Body of pancreas (tissue), 4 donors: Measurements from ENCODE around the gene CRP. TPM values are rescaled to one million over a fixed set of nuclear protein-coding genes. Genes with fewer than 3 reads are reported as not detected.

Experiments used
- ATAC-seq: fragments of 150-250 bp; one replicate; pipeline ENCODE4 v1.9.1; 2016
- DNase-seq, 4 donors: peaks; one replicate each; pipeline ENCODE4 v3.0.0-alpha.2; 2019
- H3K27ac ChIP-seq, 4 donors: fragments of 200-600 bp; sonication (generic); 1 replicate in 3 of 4; 2 replicates in 1 of 4; pipeline versions ENCODE4 v1.5.1 to v1.6.1; 2016 to 2019; ENCODE audit warnings: mild to moderate bottlenecking in 1 of 4, mixed read lengths in 1 of 4, moderate library complexity in 1 of 4
- H3K27me3 ChIP-seq, 2 donors: fragments of 200-600 bp; sonication (generic); one replicate each; pipeline ENCODE4 v1.6.0; 2016; ENCODE audit warnings: mild to moderate bottlenecking in 1 of 2
- H3K36me3 ChIP-seq, 2 donors: fragments of 200-600 bp; sonication (generic); replicated peaks in 1 of 2; 2 replicates each; pipeline ENCODE4 v1.5.1; 2016; ENCODE audit warnings: low read depth in 2 of 2; ENCODE audit not compliant: insufficient read depth in 1 of 2
- H3K4me1 ChIP-seq: fragments of 200-600 bp; sonication (generic); one replicate; pipeline ENCODE4 v1.6.0; 2016
- H3K4me3 ChIP-seq, 2 donors: fragments of 200-600 bp; sonication (generic); 1 replicate in 1 of 2; 2 replicates in 1 of 2; pipeline ENCODE4 v1.5.1; 2016 to 2019
- H3K9me3 ChIP-seq, 3 donors: fragments of 200-600 bp; sonication (generic); 1 replicate in 2 of 3; 2 replicates in 1 of 3; pipeline ENCODE4 v1.5.1; 2016
- CTCF ChIP-seq, 7 experiments: fragments of 450-650 bp in 4 of 7; fragments of 200-600 bp in 3 of 7; sonication (generic) in 3 of 7; IDR thresholded peaks; one replicate each; pipeline ENCODE4 v1.5.1; 2016 to 2019; ENCODE audit warnings: antibody characterized with exemption in 7 of 7
- POLR2A ChIP-seq, 3 donors: fragments of 450-650 bp; IDR thresholded peaks; one replicate each; pipeline ENCODE4 v1.6.1; 2016; ENCODE audit warnings: antibody characterized with exemption in 3 of 3, mild to moderate bottlenecking in 2 of 3
- WGBS, 2 donors: methylation state at CpG; one replicate each; pipeline ENCODE4 v1.1.5; 2017; 5-methylcytosine and 5-hydroxymethylcytosine counted together
- intact Hi-C: fragments of 100-400 bp; cut with DNase I; formaldehyde crosslinking; loops from one replicate; pipeline ENCODE4 v1.15.1; 2023
- total RNA-seq, 2 donors: library from RNA; depleted of rRNA; stranded (reverse); fragments of >200 nt; gene quantifications; one replicate each; pipeline ENCODE4 v1.1.0, GENCODE V29; 2016

CRP gene
- total RNA-seq, 2 donors from 2014 or later = 0.33 to 1.6 TPM

GRCh38 chr1:159715855-159716254 lies 1.5 kb upstream of the CRP start:
- TF ChIP-seq CTCF (IDR thresholded peaks at IDR 0.05) = no peak
- no peak for TF ChIP-seq POLR2A (IDR thresholded peaks at IDR 0.05)
- 55 to 59% methylated on average over 1 of the region's 1 CpG for WGBS, 2 donors
- DNase-seq = no peak

GRCh38 chr1:159712080-159712479 lies 2.3 kb downstream of the CRP start:
- Histone ChIP-seq H3K4me3 (no peak overlapping the region), H3K36me3 (no peaks in the 10 kb centered on the region), H3K27me3 (no peaks in the 10 kb centered on the region), H3K9me3 (no peaks in the 10 kb centered on the region), H3K27ac (no peak overlapping the region), H3K4me1 (peaks cover 12% of the 10 kb centered on the region)
- WGBS, 2 donors = 18 to 38% methylated on average over 1 of the region's 1 CpG
- intact Hi-C loops = no loop called here
- peak in 1 of 4 donors; percentile 25 for DNase-seq
- ATAC-seq = peak; percentile 33
- no peak for TF ChIP-seq CTCF (IDR thresholded peaks at IDR 0.05)
- TF ChIP-seq POLR2A (IDR thresholded peaks at IDR 0.05) = no peak

More at GRCh38 chr1:159715855-159716254, 1.5 kb upstream of the CRP start:
- intact Hi-C loops = no loop called here
- Histone ChIP-seq H3K27ac (no peak overlapping the region), H3K4me1 (peaks cover 12% of the 10 kb centered on the region), H3K27me3 (no peaks in the 10 kb centered on the region), H3K36me3 (no peaks in the 10 kb centered on the region), H3K9me3 (peaks cover 0 to 9% (median 0%) of the 10 kb centered on the region in 3 donors), H3K4me3 (no peak overlapping the region)
- no peak for ATAC-seq

- H3K9me3 ChIP-seq = no peaks in the 10 kb centered on the region
- no peaks in the 10 kb centered on the region for H3K36me3 ChIP-seq
- 88% methylated on average over 6 of the region's 6 CpGs for WGBS, 2 donors
- no peaks in the 10 kb centered on the region for H3K27me3 ChIP-seq
- intact Hi-C loops = no loop called here
- peaks cover 17% of the 10 kb centered on the region for H3K4me1 ChIP-seq
- no peak overlapping the region for H3K27ac ChIP-seq
- TF ChIP-seq CTCF (IDR thresholded peaks at IDR 0.05) (no peak), POLR2A (IDR thresholded peaks at IDR 0.05) (no peak)
- H3K4me3 ChIP-seq = no peak overlapping the region
- ATAC-seq = no peak
- DNase-seq = no peak
These were observed 6.7 kb downstream of the CRP start for GRCh38 chr1:159707472-159708260.

- intact Hi-C loops = no loop called here
- H3K9me3 ChIP-seq = no peaks in the 10 kb centered on the region
- no peaks in the 10 kb centered on the region for H3K27me3 ChIP-seq
- no peaks in the 10 kb centered on the region for H3K36me3 ChIP-seq
- H3K4me3 ChIP-seq = no peak overlapping the region
- H3K27ac ChIP-seq = no peak overlapping the region
- 36 to 46% methylated on average over 3 of the region's 3 CpGs for WGBS, 2 donors
- peaks cover 8% of the 10 kb centered on the region for H3K4me1 ChIP-seq
- no peak for DNase-seq
- ATAC-seq = no peak
- TF ChIP-seq CTCF (IDR thresholded peaks at IDR 0.05) (no peak), POLR2A (IDR thresholded peaks at IDR 0.05) (no peak)
These were observed 8.5 kb downstream of the CRP start for GRCh38 chr1:159705904-159706256.
